HG03025 (cell line): ENCODE measurements around the gene AMACR.
"Not testable (repeated sequence)": the region's sequence is repeated elsewhere in the genome, so short reads cannot be mapped to it uniquely, and the experiment has no call there.

Experiments used
- ATAC-seq: cut with Tn5 transposase; IDR thresholded peaks from one replicate; pipeline ENCODE4 v1.9.1; 2021; ENCODE audit warnings: mild to moderate bottlenecking, moderate library complexity; ENCODE audit not compliant: unreplicated experiment, low FRiP score

AMACR gene

GRCh38 chr5:34010146-34010545 lies 2.3 kb upstream of the AMACR start:
- not testable (repeated sequence) for ATAC-seq

DNA sequence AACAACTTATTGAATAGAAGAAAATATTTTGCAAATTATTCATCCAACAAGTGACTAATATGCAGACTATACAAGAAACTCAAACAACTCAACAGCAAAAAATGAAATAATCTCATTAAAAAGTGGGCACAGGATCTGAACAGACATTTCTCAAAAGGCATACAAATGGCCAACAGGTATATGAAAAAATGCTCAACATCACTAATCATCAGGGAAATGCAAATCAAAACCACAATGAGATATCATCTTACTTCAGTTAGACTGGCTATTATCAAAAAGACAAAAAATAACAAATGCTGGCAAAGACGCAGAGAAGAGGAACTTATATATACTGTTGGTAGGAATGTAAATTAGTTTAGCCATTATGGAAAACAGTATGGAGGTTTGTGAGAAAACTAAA lies 1.8 kb upstream of the AMACR start:
- ATAC-seq: no peak

DNA sequence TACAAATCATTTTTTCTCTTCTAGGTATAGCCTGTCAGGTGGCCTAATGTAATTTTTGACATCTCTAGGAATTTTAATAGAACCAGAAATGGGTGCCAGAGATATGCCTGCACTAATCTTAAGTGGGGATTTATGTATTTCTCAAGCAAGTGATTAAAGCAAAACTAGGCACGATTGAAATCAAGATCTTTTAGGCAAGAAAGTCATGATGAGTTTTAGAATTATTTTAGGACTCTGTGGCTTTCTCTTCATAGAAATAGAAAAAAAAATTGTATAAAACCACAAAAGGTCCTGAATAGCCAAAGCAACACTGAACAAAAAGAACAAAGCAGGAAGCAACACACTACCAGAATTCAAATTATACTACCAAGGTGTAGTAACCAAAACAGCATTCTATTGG lies 952 bp upstream of the AMACR start:
- ATAC-seq: no peak

- no peak for ATAC-seq
These were observed 639 bp downstream of the AMACR start for GRCh38 chr5:34007201-34007620.

DNA sequence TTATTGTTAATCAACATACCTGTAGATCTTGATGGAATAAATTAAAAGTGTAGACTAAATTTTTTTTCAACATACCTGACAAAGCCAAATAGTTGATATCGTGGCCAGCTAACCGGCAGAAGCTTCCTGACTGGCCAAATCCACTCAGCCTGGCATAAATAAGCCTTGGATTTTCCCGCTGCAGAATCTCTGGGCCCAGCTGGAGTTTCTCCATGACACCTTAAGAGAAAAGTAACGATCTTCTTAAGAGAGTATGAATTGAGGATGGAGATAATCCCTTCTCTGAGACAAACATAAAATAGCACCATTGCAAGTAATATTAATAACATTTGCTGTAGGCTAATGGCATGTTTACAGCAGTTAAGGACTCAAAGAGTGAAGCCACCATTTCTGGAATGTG lies 2.2 kb downstream of the AMACR start:
- no peak for ATAC-seq

DNA sequence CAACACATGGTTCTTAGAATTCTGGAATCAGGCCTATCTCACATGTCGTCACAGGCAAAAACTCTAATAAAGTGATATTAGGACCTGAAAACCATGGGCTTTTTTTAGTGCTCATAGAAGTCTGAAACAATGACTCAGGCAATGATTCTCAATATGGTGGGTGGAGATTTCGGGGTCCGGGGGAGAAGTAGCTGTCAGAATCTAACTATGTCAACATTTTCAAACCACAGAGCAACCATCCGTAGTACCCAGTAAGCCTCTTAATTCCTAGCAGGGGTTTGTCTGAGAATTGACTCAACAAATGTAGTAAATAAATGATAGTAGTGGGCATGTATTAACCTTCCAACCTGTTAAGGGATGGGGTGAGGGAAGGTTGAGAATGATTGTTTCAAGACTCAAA lies 2.6 kb downstream of the AMACR start:
- no peak for ATAC-seq

GRCh38 chr5:34003941-34004340 lies 3.9 kb downstream of the AMACR start:
- ATAC-seq: no peak

DNA sequence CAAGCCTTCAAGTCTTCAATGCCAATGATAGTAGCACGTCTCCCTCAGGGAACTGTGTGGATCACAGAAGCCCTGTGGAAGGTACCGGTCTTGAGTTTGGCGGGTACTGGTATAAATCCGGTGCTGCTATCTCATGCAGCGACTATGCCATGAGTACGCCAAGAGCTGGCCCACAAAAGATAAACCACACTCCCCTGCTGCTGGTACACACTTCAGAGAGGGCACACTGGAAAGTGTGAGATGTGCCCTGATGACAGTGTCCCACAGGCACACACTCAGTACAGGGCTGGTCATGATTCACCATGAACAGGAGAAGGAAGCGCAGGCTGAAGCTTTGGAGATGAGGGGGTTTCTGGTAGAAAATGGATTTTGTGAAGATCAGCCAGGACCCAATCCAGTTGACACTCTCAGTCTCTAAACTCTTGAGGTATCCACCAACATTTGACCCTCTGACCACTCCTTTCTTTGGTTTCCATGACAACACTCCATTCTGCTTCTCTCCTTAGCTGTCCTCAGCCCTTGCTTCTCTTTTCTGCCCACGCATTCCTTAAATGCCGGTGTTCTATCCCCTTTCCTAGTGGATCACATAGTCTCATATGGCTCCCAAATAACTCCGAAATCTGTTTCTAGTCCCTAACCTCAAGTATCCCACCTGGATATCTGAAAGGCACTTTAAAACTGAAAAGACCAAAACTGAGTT lies 5.1 kb downstream of the AMACR start:
- ATAC-seq: no peak

GRCh38 chr5:34001241-34001841 lies 6.5 kb downstream of the AMACR start:
- no peak for ATAC-seq

DNA sequence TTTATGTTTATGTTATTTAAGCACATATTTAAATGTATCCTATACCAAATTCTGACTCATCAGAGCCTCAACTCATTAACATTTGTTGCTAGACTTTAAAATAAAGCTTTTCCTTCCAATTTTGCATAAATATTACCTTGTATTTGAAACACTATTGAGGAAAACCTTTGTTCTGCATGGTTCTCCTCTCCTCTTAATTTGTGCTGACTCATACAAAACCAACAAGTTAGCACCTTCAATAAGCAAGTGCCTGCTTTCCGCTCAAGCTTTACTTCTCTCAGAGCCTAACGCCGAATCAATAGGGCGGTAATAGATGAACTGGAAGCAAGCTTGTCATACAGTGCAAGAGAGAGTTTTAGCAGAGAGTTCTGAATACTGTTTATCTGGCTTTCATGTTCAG lies 7.9 kb downstream of the AMACR start:
- ATAC-seq: no peak

DNA sequence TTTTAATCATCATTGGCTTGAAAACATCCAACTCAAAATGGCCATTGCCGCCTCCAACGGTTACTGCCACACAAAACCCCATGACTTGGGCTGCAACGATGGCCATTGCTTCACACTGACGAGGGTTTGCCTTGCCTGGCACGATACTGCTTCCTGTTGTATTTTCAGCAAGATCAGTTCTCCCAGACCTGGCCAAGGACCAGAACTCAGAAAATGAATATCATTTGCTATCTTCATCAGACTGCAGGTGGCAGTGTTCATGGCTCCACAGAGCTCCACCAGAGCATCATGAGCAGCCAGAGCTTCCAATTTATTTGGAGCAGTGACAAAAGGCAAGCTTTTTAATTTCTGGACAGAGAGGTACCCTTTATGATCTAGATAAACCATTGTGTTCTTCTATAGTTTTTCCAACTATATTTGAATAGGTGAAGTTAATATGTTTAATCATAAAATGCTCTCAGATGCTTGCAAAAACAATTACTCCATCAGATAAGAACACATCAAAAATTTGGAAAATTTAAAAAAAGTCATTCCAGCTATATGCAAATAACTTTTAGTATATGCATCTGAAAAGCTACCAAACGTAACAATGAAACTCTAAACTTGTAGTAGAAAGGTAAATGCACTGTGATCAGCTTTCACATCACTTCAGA lies 10.4 kb downstream of the AMACR start:
- ATAC-seq: no peak

DNA sequence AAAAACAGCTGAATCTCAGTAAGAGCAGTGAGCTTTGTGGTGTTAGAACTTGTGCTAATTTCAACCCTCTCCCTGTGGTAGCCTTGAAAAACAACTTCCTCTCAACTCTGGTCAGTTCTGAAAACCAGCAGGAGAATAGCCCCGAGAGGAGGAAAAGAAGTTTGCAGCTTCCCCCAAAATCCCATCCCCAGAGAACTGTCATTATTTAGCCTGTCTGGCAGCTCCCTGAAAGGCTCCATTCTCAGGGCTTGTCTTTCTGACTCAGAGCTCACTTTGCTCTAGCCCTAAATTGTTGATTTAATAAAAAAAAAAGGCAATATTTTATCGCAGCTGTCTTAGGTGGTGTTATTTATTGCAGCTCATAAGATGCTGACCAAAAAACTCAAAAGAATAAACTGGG lies 12.0 kb downstream of the AMACR start:
- ATAC-seq: no peak

DNA sequence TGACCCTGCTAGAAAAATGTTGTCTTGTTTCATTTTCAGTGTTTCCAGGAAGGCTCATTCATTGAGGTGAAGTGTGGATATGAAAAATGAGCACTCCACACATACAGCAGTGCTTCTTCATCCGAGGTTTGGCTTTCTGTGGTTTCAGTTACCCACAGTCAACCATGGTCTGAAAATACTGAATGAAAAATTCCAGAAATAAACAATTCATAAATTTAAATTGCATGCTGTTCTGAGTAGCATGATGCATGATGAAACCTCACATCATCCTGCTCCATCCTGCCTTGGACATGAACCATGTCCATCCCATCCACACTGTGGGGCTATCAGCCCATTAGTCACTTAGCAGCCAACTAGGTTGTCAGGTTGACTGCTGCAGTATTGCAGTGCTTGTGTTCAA lies 13.0 kb downstream of the AMACR start:
- no peak for ATAC-seq

DNA sequence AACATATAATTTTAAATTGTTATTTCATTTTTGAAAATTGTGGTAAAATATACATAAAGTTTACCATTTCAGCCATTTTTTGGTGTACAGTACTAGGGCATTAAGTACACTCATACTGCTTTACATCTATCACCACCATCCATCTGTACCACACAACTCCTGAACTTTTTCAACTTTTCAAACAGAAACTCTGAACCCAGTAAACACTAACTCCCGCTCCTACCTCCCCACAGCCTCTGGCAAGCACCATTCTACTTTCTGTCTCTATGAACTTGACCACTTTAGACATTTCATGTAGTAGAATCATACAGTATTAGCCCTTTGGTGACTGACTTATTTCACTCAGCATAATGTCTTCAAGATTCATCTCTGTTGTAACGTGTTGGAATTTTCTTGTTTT lies 15.0 kb downstream of the AMACR start:
- no peak for ATAC-seq

DNA sequence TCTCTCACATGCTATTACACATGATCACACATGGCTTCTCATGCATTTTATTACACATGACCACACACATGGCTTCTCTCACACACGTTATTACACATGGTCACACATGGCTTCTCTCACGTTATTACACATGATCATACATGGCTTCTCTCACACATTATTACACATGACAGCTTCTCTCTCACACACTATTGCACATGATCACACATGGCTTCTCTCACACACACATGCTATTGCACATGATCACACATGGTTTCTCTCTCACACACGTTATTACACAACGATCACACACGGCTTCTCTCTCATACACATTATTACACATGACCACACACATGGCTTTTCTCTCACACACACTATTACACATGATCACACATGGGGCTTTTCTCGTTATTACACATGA lies 22.4 kb downstream of the AMACR start:
- ATAC-seq: no peak

GRCh38 chr5:33984671-33985124 lies 23.2 kb downstream of the AMACR start, which contains the start of gene SLC45A2:
Gene SLC45A2 (minus strand): TSS chr5:33984693. CDS start chr5:33984583, 110 bp downstream.
- ATAC-seq: no peak

DNA sequence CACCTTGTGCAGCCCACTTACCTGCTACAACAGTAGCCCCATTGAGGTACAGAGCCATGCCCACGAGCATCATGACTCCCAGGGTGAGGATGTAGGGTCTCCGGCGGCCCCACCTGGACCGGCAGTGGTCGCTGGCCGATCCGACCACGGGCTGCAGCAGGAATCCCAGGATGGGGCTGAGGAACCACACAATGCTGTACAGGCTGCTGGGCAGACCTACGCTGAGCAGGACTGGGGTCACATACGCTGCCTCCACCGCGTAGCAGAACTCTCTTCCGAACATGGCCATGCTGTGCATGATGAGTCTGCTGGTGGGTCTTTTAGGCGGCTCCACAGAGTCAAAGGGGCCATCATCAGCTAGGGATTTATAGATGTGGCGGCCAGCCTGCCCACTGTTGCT lies 23.7 kb downstream of the AMACR start:
- ATAC-seq: no peak

DNA sequence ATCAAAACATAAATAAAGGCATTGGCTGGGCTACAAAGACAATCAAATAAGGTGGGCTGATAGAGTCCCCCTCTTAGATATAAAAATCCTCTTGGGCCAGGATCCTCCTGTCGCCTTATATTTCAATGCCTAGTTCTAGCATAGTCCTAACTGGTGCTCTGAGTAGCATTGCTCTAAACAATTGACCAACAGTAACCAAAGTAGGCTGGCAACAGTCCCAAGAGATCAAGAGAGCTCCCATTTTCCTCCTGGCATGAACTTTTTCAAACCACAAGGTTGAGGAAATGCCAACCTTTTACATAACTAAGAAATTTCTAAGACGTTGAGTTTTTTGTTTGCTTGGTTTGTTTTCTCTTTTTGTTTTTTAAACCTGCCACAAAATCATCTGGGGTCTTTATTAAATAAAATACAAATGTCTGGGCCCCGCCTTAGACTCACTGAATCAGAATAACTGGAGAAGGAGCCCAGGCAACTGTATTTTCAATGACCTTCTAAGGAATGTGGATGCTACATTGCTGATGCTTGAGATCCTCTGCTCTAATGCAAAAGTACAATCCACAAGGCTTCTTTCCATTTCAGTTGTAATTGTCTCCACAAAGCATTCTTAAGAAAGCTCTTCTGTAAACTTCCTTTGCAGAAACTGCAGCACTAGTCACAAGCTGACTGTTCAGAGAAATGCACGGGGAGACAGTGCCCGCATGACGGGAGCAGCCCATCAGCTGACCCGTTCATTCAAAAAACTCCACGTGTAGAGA lies 26.3 kb downstream of the AMACR start:
- ATAC-seq: no peak

- no peak for ATAC-seq
These were observed 27.8 kb downstream of the AMACR start for GRCh38 chr5:33980030-33980429.

DNA sequence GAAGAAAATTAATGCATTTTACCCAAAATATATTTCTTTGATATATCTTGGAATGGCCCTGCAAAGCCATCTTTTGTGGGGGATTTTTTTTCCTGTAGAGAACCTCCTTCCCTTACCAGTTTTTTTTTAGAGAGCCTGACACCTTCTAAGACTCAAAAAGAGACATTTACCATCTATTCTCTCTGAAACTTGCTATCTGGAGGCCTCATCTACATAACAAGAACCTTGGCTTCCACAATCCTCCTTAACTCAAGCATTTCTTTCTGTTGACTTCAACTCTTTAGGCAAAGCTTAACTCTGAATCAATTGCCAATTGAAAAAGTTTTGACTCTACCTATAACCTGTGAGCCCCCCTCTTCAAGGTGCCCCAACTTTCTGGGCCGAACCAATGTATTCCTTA lies 29.5 kb downstream of the AMACR start:
- no peak for ATAC-seq

GRCh38 chr5:33976307-33976706 lies 31.5 kb downstream of the AMACR start:
- ATAC-seq: no peak
